Brain microvascular endothelial cell (primary cell): ENCODE measurements around the gene ZNF525.
"Not testable (repeated sequence)": the region's sequence is repeated elsewhere in the genome, so short reads cannot be mapped to it uniquely, and the experiment has no call there.

Source experiments
- DNase-seq: peaks from one replicate; pipeline ENCODE4 v3.0.0-alpha.2; 2020
- H3K27ac ChIP-seq: fragments of 250-450 bp; sonication (Bioruptor Pico); 2 replicates; pipeline ENCODE4 v1.5.1; 2020; ENCODE audit warnings: mild to moderate bottlenecking, moderate library complexity
- H3K27me3 ChIP-seq: fragments of 250-450 bp; sonication (Bioruptor Pico); replicated peaks from 2 replicates; pipeline ENCODE4 v1.5.1; 2020; ENCODE audit warnings: mild to moderate bottlenecking
- H3K36me3 ChIP-seq: fragments of 250-450 bp; sonication (Bioruptor Pico); replicated peaks from 2 replicates; pipeline ENCODE4 v1.5.1; 2020; ENCODE audit warnings: mild to moderate bottlenecking
- H3K4me3 ChIP-seq: 2 replicates; pipeline ENCODE4 v1.5.1; 2011; ENCODE audit warnings: low read depth, mild to moderate bottlenecking, control low read depth, low read length, moderate library complexity
- in situ Hi-C: cut with HindIII; loops from 2 replicates; pipeline ENCODE4 v1.10.0; 2017; ENCODE audit warnings: low sequenced_read_pairs, low pct_ligation_motif_present
- TF ChIP-seq, protein P1 (sequence below): IDR thresholded peaks from 2 replicates; pipeline ENCODE4 v1.5.1; 2011; ENCODE audit warnings: low read depth, mild to moderate bottlenecking, moderate library complexity, low read length, control low read depth, inconsistent platforms; ENCODE audit errors: missing control alignments

Gene ZNF525

DNA sequence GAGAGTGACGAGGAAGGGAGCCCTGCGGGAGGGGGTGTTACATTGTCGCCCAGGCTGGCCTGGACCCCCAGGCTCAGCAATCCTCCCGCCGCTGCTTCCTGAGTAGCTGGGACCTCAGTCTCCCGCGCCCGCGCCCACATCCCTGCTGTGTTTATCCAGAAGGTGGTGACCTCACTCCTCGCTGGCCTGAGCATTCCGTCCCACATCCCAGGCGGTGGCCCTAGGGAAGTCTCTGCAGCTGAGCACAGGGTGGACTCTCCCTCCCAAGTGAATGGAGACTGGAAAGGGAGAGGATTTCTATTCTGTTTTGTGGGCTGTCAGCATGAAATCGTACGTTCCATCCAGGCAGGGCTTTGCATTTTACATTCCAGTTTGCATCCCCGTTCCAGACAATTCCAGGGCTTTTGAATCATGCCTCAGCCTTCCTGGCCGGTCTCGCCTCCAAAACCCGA lies 29.0 kb downstream of the ZNF525 start:
- in situ Hi-C loops, result no loop called here
- H3K27ac ChIP-seq, result no peak overlapping the region
- H3K36me3 ChIP-seq, result peaks cover 5% of the 10 kb centered on the region
- H3K4me3 ChIP-seq, result peak overlapping the region; percentile 77
- TF ChIP-seq, protein P1, sequence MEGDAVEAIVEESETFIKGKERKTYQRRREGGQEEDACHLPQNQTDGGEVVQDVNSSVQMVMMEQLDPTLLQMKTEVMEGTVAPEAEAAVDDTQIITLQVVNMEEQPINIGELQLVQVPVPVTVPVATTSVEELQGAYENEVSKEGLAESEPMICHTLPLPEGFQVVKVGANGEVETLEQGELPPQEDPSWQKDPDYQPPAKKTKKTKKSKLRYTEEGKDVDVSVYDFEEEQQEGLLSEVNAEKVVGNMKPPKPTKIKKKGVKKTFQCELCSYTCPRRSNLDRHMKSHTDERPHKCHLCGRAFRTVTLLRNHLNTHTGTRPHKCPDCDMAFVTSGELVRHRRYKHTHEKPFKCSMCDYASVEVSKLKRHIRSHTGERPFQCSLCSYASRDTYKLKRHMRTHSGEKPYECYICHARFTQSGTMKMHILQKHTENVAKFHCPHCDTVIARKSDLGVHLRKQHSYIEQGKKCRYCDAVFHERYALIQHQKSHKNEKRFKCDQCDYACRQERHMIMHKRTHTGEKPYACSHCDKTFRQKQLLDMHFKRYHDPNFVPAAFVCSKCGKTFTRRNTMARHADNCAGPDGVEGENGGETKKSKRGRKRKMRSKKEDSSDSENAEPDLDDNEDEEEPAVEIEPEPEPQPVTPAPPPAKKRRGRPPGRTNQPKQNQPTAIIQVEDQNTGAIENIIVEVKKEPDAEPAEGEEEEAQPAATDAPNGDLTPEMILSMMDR, result no peak
- H3K27me3 ChIP-seq, result no peaks in the 10 kb centered on the region
- DNase-seq, result no peak

DNA sequence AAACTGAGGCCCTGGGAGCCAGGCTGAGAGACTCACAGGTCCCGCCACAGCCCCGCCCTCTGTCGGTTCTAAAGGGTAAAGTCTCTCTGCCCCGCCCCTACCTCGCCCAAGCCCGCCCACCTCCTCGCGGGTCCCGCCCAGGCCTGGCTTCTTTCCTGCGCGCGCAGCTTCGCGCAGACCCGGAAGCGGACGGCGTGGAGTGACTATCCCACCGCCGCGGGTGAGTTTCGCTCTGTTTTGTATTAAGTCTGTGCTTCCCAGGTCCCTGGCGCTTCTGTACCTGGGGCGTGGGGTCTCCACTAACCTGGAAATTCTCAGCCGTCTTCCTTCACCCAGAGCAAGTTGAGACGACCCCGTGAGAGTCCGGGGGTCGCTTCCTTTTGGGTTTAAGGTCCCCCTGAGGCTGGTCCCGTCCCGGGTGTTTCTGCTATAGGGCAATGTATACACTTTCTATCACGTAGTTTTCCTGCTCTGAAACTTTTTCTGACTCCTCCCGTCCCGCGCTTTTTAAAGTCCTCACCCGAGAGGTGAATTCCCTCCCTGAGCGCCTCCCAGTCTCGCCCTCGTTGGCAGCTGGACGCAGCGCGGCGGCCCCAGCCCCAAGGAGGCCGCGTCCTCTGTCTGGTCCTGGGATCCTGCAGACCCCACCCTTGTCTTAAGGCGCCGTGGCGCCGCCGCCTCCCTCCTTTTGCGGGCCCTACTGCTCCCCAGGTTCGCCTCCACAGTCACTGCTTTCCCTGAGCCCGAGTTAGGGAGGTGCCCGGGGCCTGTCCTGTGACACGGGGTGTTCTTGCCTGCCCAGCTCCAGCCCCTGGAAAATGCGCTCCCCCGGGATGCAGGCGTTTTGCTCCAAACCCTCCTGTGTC lies 29.7 kb downstream of the ZNF525 start, which contains the start of gene ZNF765:
TSS of gene ZNF765 (plus strand) at position 176 of the 866 bp plus-strand sequence. CDS start 2,867 bp downstream, outside the sequence.
- TF ChIP-seq, protein P1, result peak; percentile 64
- H3K27me3 ChIP-seq, result no peaks in the 10 kb centered on the region
- peak within 1 kb of the TSS; percentile 49 for H3K27ac ChIP-seq
- DNase-seq, result peak; percentile 88
- H3K4me3 ChIP-seq, result peak within 1 kb of the TSS; percentile 77
- peaks cover 9% of the 10 kb centered on the region for H3K36me3 ChIP-seq
- in situ Hi-C loops, result no loop called here

DNA sequence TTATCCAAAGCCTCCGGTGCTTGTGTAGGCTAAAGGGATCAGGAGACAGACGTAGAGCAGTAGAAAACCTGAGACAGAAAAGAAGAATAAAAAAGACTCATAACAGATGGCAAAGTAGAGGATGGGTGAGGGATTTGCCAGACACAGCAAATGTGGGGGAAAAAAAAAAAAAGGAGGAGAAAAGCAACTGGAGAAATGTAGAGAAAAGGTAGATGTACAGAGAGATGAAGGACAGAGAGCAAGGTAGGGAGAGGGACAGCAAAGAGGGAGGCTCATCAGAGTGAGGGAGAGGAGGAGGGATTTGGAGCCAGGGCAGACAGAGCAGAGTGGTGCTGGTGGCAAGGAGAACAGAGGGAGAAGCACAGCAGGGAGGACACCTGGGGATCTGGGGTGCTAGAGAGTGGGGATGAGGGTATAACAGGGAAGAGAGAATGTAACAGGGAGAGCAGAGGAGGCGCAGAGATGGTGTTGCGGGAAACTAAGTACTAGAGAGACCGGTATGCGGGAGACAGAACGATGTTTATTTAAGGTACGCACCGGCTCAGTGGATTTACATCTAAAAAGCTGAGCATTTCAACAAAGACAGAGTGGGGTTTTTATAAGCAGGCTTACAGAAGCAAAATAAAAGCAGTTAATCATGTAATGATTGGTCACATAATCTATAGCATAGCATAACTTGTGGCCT lies 30.5 kb downstream of the ZNF525 start:
- Histone ChIP-seq H3K4me3 (peak overlapping the region; percentile 77), H3K36me3 (peaks cover 11% of the 10 kb centered on the region)
- DNase-seq, H3K27me3 ChIP-seq, H3K27ac ChIP-seq, in situ Hi-C loops: not testable (repeated sequence)

DNA sequence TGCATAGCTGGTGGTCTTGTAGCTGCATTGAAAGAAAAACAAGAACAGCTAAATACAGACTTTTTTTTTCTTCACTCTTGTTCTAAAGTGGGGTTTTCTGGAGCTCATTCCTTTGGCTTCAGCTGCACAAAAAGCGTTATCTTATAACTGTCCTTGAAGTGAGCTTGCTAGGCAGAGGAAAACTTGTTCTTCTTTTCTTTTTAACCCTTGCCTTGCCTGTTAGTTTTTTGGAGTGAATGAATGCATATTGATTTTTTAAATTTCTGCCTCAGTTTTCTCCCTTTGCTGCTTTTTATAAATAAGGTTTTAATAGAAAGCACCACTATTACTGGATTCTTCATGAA lies 31.0 kb downstream of the ZNF525 start:
- TF ChIP-seq, protein P1, result no peak
- no peak overlapping the region for H3K4me3 ChIP-seq
- no peak for DNase-seq
- H3K27me3 ChIP-seq, result no peaks in the 10 kb centered on the region
- H3K36me3 ChIP-seq, result peaks cover 11% of the 10 kb centered on the region
- H3K27ac ChIP-seq, result no peak overlapping the region
- in situ Hi-C loops, result no loop called here

DNA sequence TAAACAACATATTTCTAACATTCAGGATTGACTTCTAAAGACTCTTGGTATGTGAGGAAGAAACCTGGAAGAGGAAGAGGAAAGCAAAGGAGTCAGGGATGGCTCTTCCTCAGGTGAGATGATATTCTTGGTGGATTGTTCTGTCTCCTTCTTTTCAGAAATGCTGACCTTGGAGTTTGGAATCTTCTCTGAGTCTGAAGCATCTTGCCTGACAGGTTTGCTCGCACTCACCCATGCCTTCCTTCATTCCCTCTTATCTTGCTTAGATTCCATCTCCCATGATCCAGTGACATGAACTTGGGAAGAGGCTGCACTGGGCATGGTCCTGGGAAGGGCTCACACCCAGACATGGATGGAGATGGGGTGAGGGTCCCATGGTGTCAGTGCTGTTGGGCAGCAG lies 32.4 kb downstream of the ZNF525 start:
- H3K4me3 ChIP-seq, H3K27me3 ChIP-seq, in situ Hi-C loops, H3K27ac ChIP-seq, DNase-seq: not testable (repeated sequence)
- H3K36me3 ChIP-seq, result peaks cover 18% of the 10 kb centered on the region

DNA sequence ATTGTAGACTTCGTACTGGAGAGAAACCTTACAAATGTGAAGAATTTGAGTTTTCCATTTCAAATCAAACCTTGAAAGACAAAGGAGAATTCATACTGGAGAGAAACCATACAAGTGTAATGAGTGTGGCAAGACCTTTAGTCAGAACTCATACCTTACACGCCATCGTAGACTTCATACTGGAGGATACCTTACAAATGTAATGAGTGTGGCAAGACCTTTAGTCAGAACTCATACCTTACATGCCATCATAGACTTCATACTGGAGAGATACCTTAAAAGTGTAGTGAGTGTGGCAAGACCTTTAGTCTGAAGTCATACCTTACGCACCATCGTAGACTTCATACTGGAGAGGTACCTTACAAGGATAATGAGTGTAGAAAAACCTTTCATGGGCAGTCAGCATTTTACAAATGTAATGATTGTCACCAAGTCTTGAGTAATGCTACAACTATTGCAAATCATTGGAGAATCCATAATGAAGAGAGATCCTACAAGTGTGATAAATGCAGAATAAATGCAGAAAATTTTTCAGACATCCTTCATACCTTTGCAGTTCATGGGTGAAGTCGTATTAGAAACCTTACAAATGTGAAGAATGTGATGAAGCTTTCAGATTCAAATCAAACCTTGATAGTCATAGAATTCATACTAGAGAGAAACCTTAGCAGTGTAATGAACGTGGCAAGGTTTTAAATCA lies 44.1 kb downstream of the ZNF525 start:
- in situ Hi-C loops, result no loop called here
- Histone ChIP-seq H3K27ac (no peak overlapping the region), H3K27me3 (no peaks in the 10 kb centered on the region), H3K36me3 (peaks cover 29% of the 10 kb centered on the region), H3K4me3 (no peak overlapping the region)
- TF ChIP-seq, protein P1, result no peak
- DNase-seq, result no peak

DNA sequence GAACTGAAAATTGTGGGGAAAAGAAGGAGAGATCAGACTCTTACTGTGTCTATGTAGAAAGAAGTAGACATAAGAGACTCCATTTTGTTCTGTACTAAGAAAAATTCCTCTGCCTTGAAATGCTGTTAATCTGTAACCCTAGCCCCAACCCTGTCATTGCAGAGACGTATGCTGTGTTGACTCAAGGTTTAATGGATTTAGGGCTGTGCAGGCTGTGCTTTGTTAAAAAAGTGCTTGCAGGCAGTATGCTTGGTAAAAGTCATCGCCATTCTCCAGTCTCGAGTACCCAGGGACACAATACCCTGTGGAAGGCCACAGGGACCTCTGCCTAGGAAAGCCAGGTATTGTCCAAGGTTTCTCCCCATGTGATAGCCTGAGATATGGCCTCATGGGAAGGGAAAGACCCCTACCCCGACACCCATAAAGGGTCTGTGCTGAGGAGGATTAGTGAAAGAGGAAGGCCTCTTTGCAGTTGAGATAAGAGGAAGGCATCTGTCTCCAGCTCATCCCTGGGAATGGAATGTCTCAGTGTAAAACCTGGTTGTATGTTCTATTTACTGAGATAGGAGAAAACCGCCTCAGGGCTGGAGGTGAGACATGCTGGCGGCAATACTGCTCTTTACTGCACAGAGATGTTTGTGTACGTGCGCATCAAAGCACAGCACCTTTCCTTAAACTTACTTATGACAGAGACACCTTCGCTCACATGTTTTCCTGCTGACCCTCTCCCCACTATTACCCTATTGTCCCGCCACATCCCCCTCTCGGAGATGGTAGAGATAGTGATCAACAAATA lies 55.2 kb downstream of the ZNF525 start:
- in situ Hi-C loops, DNase-seq, H3K27ac ChIP-seq, H3K4me3 ChIP-seq, H3K36me3 ChIP-seq, H3K27me3 ChIP-seq: not testable (repeated sequence)
